Neuronal stem cell (in vitro differentiated cells): Measurements from ENCODE around the gene NCAM2.

Experiments
- DNase-seq: peaks from one replicate; pipeline ENCODE4 v3.0.0-alpha.2; 2013; ENCODE audit warnings: low spot score
- H2AFZ ChIP-seq: one replicate; pipeline ENCODE4 v1.6.1; 2013; ENCODE audit warnings: mild to moderate bottlenecking, low read length, inconsistent platforms
- H2AK5ac ChIP-seq: 2 replicates; pipeline ENCODE4 v1.6.1; 2013; ENCODE audit warnings: low read depth, mild to moderate bottlenecking, inconsistent platforms, low read length, moderate library complexity, mixed read lengths
- H2BK120ac ChIP-seq: 2 replicates; pipeline ENCODE4 v1.6.1; 2013; ENCODE audit warnings: low read depth, mild to moderate bottlenecking, inconsistent platforms, low read length, moderate library complexity, mixed read lengths
- H2BK12ac ChIP-seq: one replicate; pipeline ENCODE4 v1.6.1; 2013; ENCODE audit warnings: low read length, inconsistent platforms
- H2BK15ac ChIP-seq: 2 replicates; pipeline ENCODE4 v1.6.1; 2013; ENCODE audit warnings: mild to moderate bottlenecking, low read length, inconsistent platforms, mixed read lengths
- H2BK5ac ChIP-seq: one replicate; pipeline ENCODE4 v1.6.1; 2013; ENCODE audit warnings: inconsistent platforms, mild to moderate bottlenecking, low read length, moderate library complexity
- H3K14ac ChIP-seq: one replicate; pipeline ENCODE4 v1.6.1; 2013; ENCODE audit warnings: low read length, inconsistent platforms
- H3K18ac ChIP-seq: 2 replicates; pipeline ENCODE4 v1.6.1; 2013; ENCODE audit warnings: low read length, inconsistent platforms
- H3K23ac ChIP-seq: 2 replicates; pipeline ENCODE4 v1.6.1; 2013; ENCODE audit warnings: low read depth, mild to moderate bottlenecking, mixed read lengths, low read length, inconsistent platforms; ENCODE audit not compliant: poor library complexity
- H3K27ac ChIP-seq: replicated peaks from 3 replicates; pipeline ENCODE4 v1.5.1; 2013; ENCODE audit warnings: low read length, inconsistent platforms
- H3K27me3 ChIP-seq, 3 experiments: 2 replicates each; pipeline ENCODE4 v1.6.1; 2013; ENCODE audit warnings: low read length in 3 of 3, mild to moderate bottlenecking in 2 of 3, inconsistent platforms in 1 of 3, low read depth in 1 of 3, mixed read lengths in 1 of 3, moderate library complexity in 1 of 3; ENCODE audit not compliant: control insufficient read depth in 3 of 3, insufficient read depth in 3 of 3
- H3K36me3 ChIP-seq, 2 donors: replicated peaks in 1 of 2; 2 replicates each; pipeline ENCODE4 v1.6.1; 2013; ENCODE audit warnings: low read length in 2 of 2; ENCODE audit not compliant: control insufficient read depth in 2 of 2, insufficient read depth in 2 of 2
- H3K4ac ChIP-seq: 2 replicates; pipeline ENCODE4 v1.6.1; 2013; ENCODE audit warnings: inconsistent platforms, mild to moderate bottlenecking, low read length, moderate library complexity
- H3K4me1 ChIP-seq, 2 donors: 1 replicate in 1 of 2; 2 replicates in 1 of 2; pipeline ENCODE4 v1.6.1; 2013; ENCODE audit warnings: low read length in 2 of 2, low read depth in 1 of 2; ENCODE audit not compliant: control insufficient read depth in 2 of 2, insufficient read depth in 1 of 2
- H3K4me2 ChIP-seq: one replicate; pipeline ENCODE4 v1.6.1; 2013; ENCODE audit warnings: mild to moderate bottlenecking, low read length, inconsistent platforms; ENCODE audit not compliant: insufficient read depth, poor library complexity, severe bottlenecking
- H3K4me3 ChIP-seq, 2 donors: 2 replicates each; pipeline ENCODE4 v1.5.1; 2013; ENCODE audit warnings: low read length in 2 of 2, mild to moderate bottlenecking in 2 of 2, inconsistent platforms in 1 of 2, moderate library complexity in 1 of 2
- H3K79me1 ChIP-seq: one replicate; pipeline ENCODE4 v1.6.1; 2013; ENCODE audit warnings: low read depth, mild to moderate bottlenecking, inconsistent platforms, low read length, moderate library complexity
- H3K9ac ChIP-seq: one replicate; pipeline ENCODE4 v1.6.1; 2013; ENCODE audit warnings: mild to moderate bottlenecking, low read depth, low read length, inconsistent platforms; ENCODE audit not compliant: poor library complexity
- H3K9me3 ChIP-seq, 2 donors: replicated peaks in 1 of 2; 2 replicates each; pipeline versions ENCODE3 to v1.6.1; 2013; ENCODE audit warnings: low read length in 2 of 2, mild to moderate bottlenecking in 2 of 2, inconsistent platforms in 1 of 2, low read depth in 1 of 2, mixed read lengths in 1 of 2, moderate library complexity in 1 of 2; ENCODE audit not compliant: control insufficient read depth in 2 of 2, insufficient read depth in 1 of 2
- H4K8ac ChIP-seq: one replicate; pipeline ENCODE4 v1.6.1; 2013; ENCODE audit warnings: low read depth, mild to moderate bottlenecking, inconsistent platforms, low read length, moderate library complexity
- H4K91ac ChIP-seq: one replicate; pipeline ENCODE4 v1.6.1; 2013; ENCODE audit warnings: low read length, low read depth, mild to moderate bottlenecking, inconsistent platforms; ENCODE audit not compliant: poor library complexity
- WGBS, 2 donors: extraction: QIAGEN DNeasy Blood & Tissue Kit; methylation state at CpG; one replicate each; pipeline ENCODE4 v1.1.7; 2013; ENCODE audit warnings: missing lambda C conversion rate in 2 of 2, mixed read lengths in 1 of 2; ENCODE audit not compliant: insufficient read length in 2 of 2, insufficient replicate concordance in 1 of 2; ENCODE audit errors: extremely low coverage in 2 of 2; 5-methylcytosine and 5-hydroxymethylcytosine counted together

NCAM2 gene

GRCh38 chr21:21412096-21412495, 413.9 kb downstream of the NCAM2 start:
- no peak overlapping the region for H2AFZ ChIP-seq
- H3K4me1 ChIP-seq: no peaks in the 10 kb centered on the region
- H3K9ac ChIP-seq: no peak overlapping the region
- H2BK15ac ChIP-seq: no peak overlapping the region
- no peak overlapping the region for H3K23ac ChIP-seq
- no CpG with 5 or more reads among the region's 6 CpGs for WGBS, 2 donors
- H3K4ac ChIP-seq: no peak overlapping the region
- H2BK120ac ChIP-seq: no peak overlapping the region
- no peaks in the 10 kb centered on the region for H3K36me3 ChIP-seq
- H3K4me3 ChIP-seq: no peak overlapping the region
- no peaks in the 10 kb centered on the region for H3K79me1 ChIP-seq
- H2BK12ac ChIP-seq: no peak overlapping the region
- H3K4me2 ChIP-seq: no peak overlapping the region
- H3K9me3 ChIP-seq: no peaks in the 10 kb centered on the region
- no peak overlapping the region for H4K8ac ChIP-seq
- H2BK5ac ChIP-seq: no peak overlapping the region
- no peak overlapping the region for H4K91ac ChIP-seq
- H3K27ac ChIP-seq: no peak overlapping the region
- H3K14ac ChIP-seq: no peak overlapping the region
- H3K18ac ChIP-seq: no peak overlapping the region
- no peak overlapping the region for H2AK5ac ChIP-seq
- no peaks in the 10 kb centered on the region for H3K27me3 ChIP-seq
- no peak for DNase-seq

- no peak overlapping the region for H2BK15ac ChIP-seq
- H3K9ac ChIP-seq: no peak overlapping the region
- H2AK5ac ChIP-seq: no peak overlapping the region
- H3K36me3 ChIP-seq: no peaks in the 10 kb centered on the region
- no peak overlapping the region for H3K27ac ChIP-seq
- no peak overlapping the region for H2BK5ac ChIP-seq
- no peak overlapping the region for H4K8ac ChIP-seq
- H3K18ac ChIP-seq: no peak overlapping the region
- H4K91ac ChIP-seq: no peak overlapping the region
- no peak overlapping the region for H2BK12ac ChIP-seq
- no peak overlapping the region for H3K4ac ChIP-seq
- H3K79me1 ChIP-seq: no peaks in the 10 kb centered on the region
- H3K14ac ChIP-seq: no peak overlapping the region
- DNase-seq: no peak
- no peak overlapping the region for H2BK120ac ChIP-seq
- no peak overlapping the region for H2AFZ ChIP-seq
- no peaks in the 10 kb centered on the region for H3K4me1 ChIP-seq
- no peaks in the 10 kb centered on the region for H3K27me3 ChIP-seq
- H3K9me3 ChIP-seq: no peaks in the 10 kb centered on the region
- H3K4me3 ChIP-seq: no peak overlapping the region
- WGBS, 2 donors: no CpG with 5 or more reads among the region's 1 CpG
- H3K23ac ChIP-seq: no peak overlapping the region
- no peak overlapping the region for H3K4me2 ChIP-seq
Measured at GRCh38 chr21:21415741-21416140, 417.5 kb downstream of the NCAM2 start.

- no peak for DNase-seq
- H3K4me1 ChIP-seq: no peaks in the 10 kb centered on the region
- H2BK5ac ChIP-seq: no peak overlapping the region
- no peak overlapping the region for H3K27ac ChIP-seq
- no peak overlapping the region for H3K4me3 ChIP-seq
- no peak overlapping the region for H3K4me2 ChIP-seq
- H2BK15ac ChIP-seq: no peak overlapping the region
- no peaks in the 10 kb centered on the region for H3K36me3 ChIP-seq
- H2AFZ ChIP-seq: peak overlapping the region; percentile 44
- H3K9ac ChIP-seq: no peak overlapping the region
- H2AK5ac ChIP-seq: no peak overlapping the region
- H3K27me3 ChIP-seq: no peaks in the 10 kb centered on the region
- no peaks in the 10 kb centered on the region for H3K79me1 ChIP-seq
- H2BK120ac ChIP-seq: no peak overlapping the region
- no peak overlapping the region for H3K18ac ChIP-seq
- H3K23ac ChIP-seq: no peak overlapping the region
- no peaks in the 10 kb centered on the region for H3K9me3 ChIP-seq
- H4K91ac ChIP-seq: no peak overlapping the region
- no peak overlapping the region for H2BK12ac ChIP-seq
- no peak overlapping the region for H3K4ac ChIP-seq
- no CpG with 5 or more reads among the region's 1 CpG for WGBS, 2 donors
- no peak overlapping the region for H3K14ac ChIP-seq
- H4K8ac ChIP-seq: no peak overlapping the region
Measured at GRCh38 chr21:21434944-21435343, 436.7 kb downstream of the NCAM2 start.

- H3K27ac ChIP-seq: no peak overlapping the region
- no peak overlapping the region for H2BK120ac ChIP-seq
- no CpG with 5 or more reads among the region's 1 CpG for WGBS, 2 donors
- no peak overlapping the region for H3K14ac ChIP-seq
- no peak overlapping the region for H4K91ac ChIP-seq
- no peak overlapping the region for H2BK5ac ChIP-seq
- no peak overlapping the region for H2AK5ac ChIP-seq
- H3K79me1 ChIP-seq: no peaks in the 10 kb centered on the region
- H3K4me2 ChIP-seq: no peak overlapping the region
- no peak overlapping the region for H2BK15ac ChIP-seq
- no peak overlapping the region for H3K18ac ChIP-seq
- H3K4ac ChIP-seq: no peak overlapping the region
- no peak for DNase-seq
- H3K27me3 ChIP-seq: no peaks in the 10 kb centered on the region
- no peaks in the 10 kb centered on the region for H3K9me3 ChIP-seq
- H3K36me3 ChIP-seq: no peaks in the 10 kb centered on the region
- no peak overlapping the region for H2AFZ ChIP-seq
- H3K4me3 ChIP-seq: no peak overlapping the region
- H3K4me1 ChIP-seq: no peaks in the 10 kb centered on the region
- no peak overlapping the region for H3K9ac ChIP-seq
- H2BK12ac ChIP-seq: no peak overlapping the region
- no peak overlapping the region for H3K23ac ChIP-seq
- no peak overlapping the region for H4K8ac ChIP-seq
Measured at GRCh38 chr21:21436012-21436534, 437.9 kb downstream of the NCAM2 start.
